ENCODE data around the gene DST. TPM values are rescaled to one million over a fixed set of nuclear protein-coding genes. Genes with fewer than 3 reads are reported as not detected.

Gene DST
- total RNA-seq, 1 experiment from 2014 or later = 91.9 TPM

DNA sequence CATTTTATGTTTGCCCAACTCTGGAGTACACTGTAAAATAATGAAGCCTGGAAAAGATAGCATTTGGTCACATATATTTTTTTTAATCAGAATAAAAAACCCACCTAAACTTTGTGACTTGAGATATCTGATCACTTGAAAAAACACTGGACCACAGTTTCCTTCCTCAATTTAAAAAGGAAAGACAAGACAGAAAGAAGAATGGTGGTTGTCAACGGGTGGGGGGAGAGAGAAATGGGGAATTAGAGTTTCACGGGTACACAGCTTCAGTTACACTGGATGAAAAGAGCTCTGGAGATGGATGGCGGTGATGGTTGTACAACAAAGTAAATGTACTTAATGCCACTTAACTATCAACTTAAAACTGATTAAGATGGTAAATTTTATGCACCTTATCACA is 14.7 kb upstream of the DST start:
- no peaks in the 10 kb centered on the region for H3K9me3 ChIP-seq (ENCODE audit: control insufficient read depth, low read depth, low read length)
- no peak overlapping the region for H3K9ac ChIP-seq (ENCODE audit: extremely low read depth, insufficient read length, low read length)
- peaks cover 29 to 43% of the 10 kb centered on the region in 2 experiments for H3K4me1 Mint-ChIP-seq
- no peak overlapping the region for H3K18ac ChIP-seq (ENCODE audit: insufficient read length, low read depth, low read length)
- no peak overlapping the region for H2AFZ ChIP-seq (ENCODE audit: low read length)
- no peak overlapping the region for H2BK15ac ChIP-seq (ENCODE audit: low read depth, low read length)
- H2BK120ac ChIP-seq (ENCODE audit: low read depth, low read length, poor library complexity, severe bottlenecking) = no peak overlapping the region
- no peak overlapping the region for H3T11ph ChIP-seq (ENCODE audit: low read length)
- H3K36me3 Mint-ChIP-seq (ENCODE audit: insufficient read depth in 1 of 3, low read depth in 3 of 3) = no peaks in the 10 kb centered on the region
- H3K23me2 ChIP-seq (ENCODE audit: insufficient read length, low read depth, low read length, poor library complexity, severe bottlenecking) = no peaks in the 10 kb centered on the region
- no peak overlapping the region for H3K4me3 Mint-ChIP-seq
- H3K4ac ChIP-seq (ENCODE audit: low read depth, low read length) = no peak overlapping the region
- no CpG with 5 or more reads among the region's 3 CpGs for WGBS (ENCODE audit: extremely low coverage, insufficient read length, low lambda C conversion rate)
- H3K27ac Mint-ChIP-seq = peak overlapping the region in 1 of 3 experiments; percentile 51; a peak in 3 of 7 replicates
- no peaks in the 10 kb centered on the region for H4K20me1 ChIP-seq (ENCODE audit: control insufficient read depth, insufficient read depth, insufficient read length)
- TF ChIP-seq, protein P1, sequence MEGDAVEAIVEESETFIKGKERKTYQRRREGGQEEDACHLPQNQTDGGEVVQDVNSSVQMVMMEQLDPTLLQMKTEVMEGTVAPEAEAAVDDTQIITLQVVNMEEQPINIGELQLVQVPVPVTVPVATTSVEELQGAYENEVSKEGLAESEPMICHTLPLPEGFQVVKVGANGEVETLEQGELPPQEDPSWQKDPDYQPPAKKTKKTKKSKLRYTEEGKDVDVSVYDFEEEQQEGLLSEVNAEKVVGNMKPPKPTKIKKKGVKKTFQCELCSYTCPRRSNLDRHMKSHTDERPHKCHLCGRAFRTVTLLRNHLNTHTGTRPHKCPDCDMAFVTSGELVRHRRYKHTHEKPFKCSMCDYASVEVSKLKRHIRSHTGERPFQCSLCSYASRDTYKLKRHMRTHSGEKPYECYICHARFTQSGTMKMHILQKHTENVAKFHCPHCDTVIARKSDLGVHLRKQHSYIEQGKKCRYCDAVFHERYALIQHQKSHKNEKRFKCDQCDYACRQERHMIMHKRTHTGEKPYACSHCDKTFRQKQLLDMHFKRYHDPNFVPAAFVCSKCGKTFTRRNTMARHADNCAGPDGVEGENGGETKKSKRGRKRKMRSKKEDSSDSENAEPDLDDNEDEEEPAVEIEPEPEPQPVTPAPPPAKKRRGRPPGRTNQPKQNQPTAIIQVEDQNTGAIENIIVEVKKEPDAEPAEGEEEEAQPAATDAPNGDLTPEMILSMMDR (conservative IDR thresholded peaks at IDR 0.05) = no peak
- H3K23ac ChIP-seq (ENCODE audit: insufficient read length, low read depth, low read length) = no peak overlapping the region
- H2BK5ac ChIP-seq (ENCODE audit: insufficient read length, low read length) = no peak overlapping the region
- no peak overlapping the region for H3K14ac ChIP-seq (ENCODE audit: insufficient read depth, low read length)
- H2BK20ac ChIP-seq (ENCODE audit: low read depth, low read length, poor library complexity, severe bottlenecking) = no peak overlapping the region
- H4K8ac ChIP-seq (replicated peaks; ENCODE audit: insufficient read length, low read depth, low read length) = no peak overlapping the region
- no peaks in the 10 kb centered on the region for H3K79me1 ChIP-seq (ENCODE audit: insufficient read depth, low read depth, low read length, poor library complexity, severe bottlenecking)
- no peak overlapping the region for H2AK5ac ChIP-seq (ENCODE audit: insufficient read length, low read length)
- no peaks in the 10 kb centered on the region; the same call in 1 of the 2 replicates for H3K4me1 ChIP-seq (ENCODE audit: insufficient read depth, low read length)
- no peaks in the 10 kb centered on the region for H3K27me3 Mint-ChIP-seq (ENCODE audit: low read depth)
- no peak overlapping the region for H2BK12ac ChIP-seq (ENCODE audit: insufficient read length, low read depth, low read length)
- no peak overlapping the region for H3K4me2 ChIP-seq (ENCODE audit: insufficient read depth, insufficient read length, low read length)
- no peak overlapping the region for H4K91ac ChIP-seq (ENCODE audit: insufficient read length, low read depth, low read length)
- H3K9me3 Mint-ChIP-seq = no peaks in the 10 kb centered on the region
- no peak overlapping the region for H3K27ac ChIP-seq (ENCODE audit: insufficient read length, low read depth, low read length)
- no peak for DNase-seq
- H3K27me3 ChIP-seq (ENCODE audit: insufficient read depth, low read length) = no peaks in the 10 kb centered on the region
- no peaks in the 10 kb centered on the region for H3K79me2 ChIP-seq (ENCODE audit: insufficient read depth, low read length)
- H3K56ac ChIP-seq (ENCODE audit: insufficient read length, low read depth, low read length) = no peak overlapping the region
- H4K5ac ChIP-seq (ENCODE audit: insufficient read length, low read depth, low read length) = no peak overlapping the region
